WTC11 (cell line): ENCODE measurements around the gene MCAT.

Experiments used
- ATF3 ChIP-seq: sonication (generic); formaldehyde crosslinking; conservative IDR thresholded peaks from 2 replicates; pipeline ENCODE4 v1.8.1; 2022; ENCODE audit warnings: mild to moderate bottlenecking, missing genetic modification reagents
- CTCF ChIP-seq: fragments of 200-600 bp; IDR thresholded peaks from 2 replicates; pipeline ENCODE4 v1.8.0; 2022; ENCODE audit warnings: antibody characterized with exemption

GRCh38 chr22:43136801-43137200 is 6.4 kb downstream of the MCAT start:
- TF ChIP-seq ATF3 (CRISPR knock-in tag) (no peak), CTCF (no peak)
